GM18520 (cell line): ENCODE data around the gene NR2C1.
"Not testable (repeated sequence)": the region's sequence is repeated elsewhere in the genome, so short reads cannot be mapped to it uniquely, and the experiment has no call there.

Experiments used
- ATAC-seq: cut with Tn5 transposase; IDR thresholded peaks from one replicate; pipeline ENCODE4 v1.9.1; 2021; ENCODE audit not compliant: unreplicated experiment

The NR2C1 gene

DNA sequence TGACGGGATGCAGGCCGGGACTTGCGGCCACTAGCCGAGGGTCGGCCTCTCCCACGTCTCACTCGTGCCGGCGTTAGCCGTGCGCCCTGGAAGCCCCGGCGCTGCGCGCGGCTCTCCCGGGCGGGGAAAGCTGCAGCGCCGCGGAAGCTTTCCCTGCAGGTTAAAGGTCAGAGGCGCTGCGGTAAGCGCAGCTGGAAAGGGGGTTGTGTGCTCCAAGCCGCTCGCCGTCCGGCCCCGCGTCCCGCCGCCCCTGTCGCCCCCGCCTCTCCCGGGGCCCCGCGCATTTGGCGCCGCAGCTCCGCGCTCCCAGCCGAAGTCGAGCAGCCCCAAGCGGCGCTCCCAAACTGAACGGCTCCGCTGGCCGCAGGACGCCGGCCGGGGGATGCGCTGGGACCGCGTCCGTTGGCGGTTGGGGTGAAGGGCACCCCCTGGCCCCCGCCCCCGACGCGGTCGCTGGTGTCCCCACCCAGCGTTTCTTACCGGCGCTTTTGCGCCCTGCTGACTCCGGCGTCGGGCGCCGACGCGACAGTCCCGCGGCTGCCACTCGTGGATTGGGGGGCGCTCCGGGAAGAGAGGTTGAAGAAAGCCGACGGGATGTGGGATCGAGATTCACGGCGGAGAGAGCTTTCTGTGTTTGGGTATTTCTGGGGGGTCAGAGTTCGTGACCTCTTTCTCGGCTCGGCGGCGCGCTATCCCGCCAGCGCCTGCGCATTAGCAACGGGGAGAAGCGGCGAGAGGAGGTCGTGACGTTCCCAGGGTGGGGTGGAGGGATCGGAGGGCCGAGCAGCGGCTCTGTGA is at the start of gene NR2C1:
Gene NR2C1 (minus strand): TSS at position 719 of the 798 bp plus-strand sequence. CDS start 6,234 bp downstream, outside the sequence.
- peak; percentile 88 for ATAC-seq

- no peak for ATAC-seq
Measured at GRCh38 chr12:95118788-95119179, 45.4 kb upstream of the NR2C1 start.

DNA sequence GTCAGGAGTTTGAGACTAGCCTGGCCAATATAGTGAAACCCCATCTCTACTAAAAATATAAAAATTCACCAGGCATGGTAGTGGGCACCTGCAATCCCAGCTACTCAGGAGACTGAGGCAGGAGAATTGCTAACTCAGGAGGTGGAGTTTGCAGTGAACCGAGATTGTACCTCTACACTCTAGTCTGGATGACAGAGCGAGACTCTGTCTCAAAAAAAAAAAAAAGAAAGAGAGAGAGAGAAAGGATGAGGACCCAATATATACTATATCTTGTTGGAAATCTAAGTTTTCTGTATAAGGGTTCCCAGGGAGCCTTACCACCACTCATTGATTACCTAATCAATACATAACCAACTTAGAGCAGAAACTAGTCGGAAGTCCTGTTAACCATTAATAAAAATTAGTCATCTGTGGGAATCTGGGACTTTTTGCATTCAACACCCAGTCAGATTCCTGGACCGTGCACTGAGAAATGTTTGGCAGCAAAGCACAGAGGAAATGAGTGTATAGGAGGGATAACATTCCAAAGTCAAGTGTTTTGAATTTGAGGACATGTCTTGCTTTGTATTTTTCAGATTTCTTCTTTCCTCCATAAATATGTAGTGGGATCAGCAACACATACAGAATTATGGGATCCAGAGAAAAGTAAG is 44.8 kb upstream of the NR2C1 start:
- ATAC-seq = no peak

DNA sequence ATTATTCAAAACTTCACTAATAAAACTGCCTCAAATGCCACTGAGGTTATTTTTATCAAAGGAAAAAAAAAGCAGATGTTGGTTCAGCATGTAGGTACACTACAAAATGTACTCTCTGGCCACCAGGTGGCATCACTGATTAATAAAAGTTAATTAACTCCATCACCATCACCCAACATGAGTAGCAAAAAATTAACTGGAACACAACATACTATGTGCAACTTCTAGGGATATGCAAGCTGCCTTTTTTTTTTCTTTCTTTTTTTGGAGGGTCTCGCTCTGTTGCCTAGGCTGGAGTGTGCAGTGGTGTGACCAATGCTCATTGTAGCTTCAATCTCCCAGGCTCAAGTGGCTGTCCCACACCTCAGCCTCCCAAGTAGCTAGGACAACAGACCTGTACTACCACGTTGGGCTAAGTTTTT is 43.8 kb upstream of the NR2C1 start:
- ATAC-seq = peak; percentile 65

DNA sequence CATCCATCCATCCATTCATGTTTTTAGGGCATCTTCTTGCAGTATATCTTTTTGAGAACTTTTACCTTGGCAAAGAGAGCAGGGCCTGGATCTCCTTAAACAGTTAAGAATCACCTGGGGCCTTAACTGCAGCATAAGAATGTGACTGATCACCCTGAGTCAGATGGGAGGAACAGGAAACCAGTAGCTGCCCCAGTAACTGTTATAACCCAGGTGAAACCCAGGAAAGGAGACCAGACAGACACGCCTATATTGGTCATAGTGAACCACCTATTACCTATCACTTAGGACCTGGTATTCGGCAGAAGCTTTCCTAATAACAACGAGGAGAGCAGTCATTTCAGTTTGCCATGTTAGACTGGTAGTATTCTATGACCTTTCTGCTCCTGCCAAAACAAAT is 43.4 kb upstream of the NR2C1 start:
- peak; percentile 22 for ATAC-seq

- ATAC-seq = no peak
Measured at GRCh38 chr12:95116341-95116740, 42.9 kb upstream of the NR2C1 start.

GRCh38 chr12:95115641-95116040 is 42.2 kb upstream of the NR2C1 start:
- no peak for ATAC-seq

DNA sequence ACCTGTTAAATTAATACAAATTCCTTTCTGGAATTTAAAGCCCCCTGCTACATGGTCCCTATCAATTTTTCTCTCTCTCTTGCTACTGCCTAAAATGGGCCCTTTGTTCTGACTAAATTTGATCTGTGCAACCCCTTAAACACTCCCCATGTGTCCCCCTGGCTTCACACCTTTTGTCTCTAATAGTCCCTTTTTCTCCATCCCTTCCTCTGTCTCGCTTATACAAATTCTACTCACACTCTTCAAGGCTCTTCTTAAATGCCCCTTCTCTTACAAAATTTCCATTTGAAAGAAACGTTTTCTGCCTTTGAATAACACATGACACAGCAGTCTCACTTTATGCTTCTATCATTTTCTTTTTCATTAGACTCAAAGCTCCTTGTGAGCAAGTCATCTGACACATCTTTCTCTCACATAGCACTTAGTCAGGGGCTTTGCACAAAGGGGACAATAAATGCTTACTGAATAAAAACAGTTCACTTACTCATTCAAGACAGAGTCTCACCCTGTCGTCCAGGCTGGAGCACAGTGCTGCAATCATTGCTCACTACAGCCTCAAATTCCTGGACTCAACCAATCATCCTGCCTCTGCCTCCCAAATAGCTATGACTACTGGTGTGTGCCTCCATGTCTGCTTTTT is 41.5 kb upstream of the NR2C1 start:
- ATAC-seq = no peak

- ATAC-seq = no peak
Measured at GRCh38 chr12:95107362-95107761, 33.9 kb upstream of the NR2C1 start.

DNA sequence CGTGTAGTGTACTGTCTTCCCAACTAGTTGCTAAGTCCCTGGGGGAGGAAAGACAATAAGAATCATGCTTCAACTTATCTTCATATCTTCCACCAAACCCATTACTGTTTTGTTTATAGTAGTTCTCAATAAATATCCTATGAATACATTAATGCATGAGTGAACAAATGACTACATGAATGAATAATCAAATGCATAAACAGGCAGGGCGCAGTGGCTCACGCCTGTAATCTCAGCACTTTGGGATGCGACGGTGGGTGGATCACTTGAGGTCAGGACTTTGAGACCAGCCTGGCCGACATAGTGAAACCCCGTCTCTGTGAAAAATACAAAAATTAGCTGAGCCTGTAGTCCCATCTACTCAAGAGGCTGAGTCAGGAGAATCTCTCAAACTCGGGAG is 32.1 kb upstream of the NR2C1 start:
- no peak for ATAC-seq

DNA sequence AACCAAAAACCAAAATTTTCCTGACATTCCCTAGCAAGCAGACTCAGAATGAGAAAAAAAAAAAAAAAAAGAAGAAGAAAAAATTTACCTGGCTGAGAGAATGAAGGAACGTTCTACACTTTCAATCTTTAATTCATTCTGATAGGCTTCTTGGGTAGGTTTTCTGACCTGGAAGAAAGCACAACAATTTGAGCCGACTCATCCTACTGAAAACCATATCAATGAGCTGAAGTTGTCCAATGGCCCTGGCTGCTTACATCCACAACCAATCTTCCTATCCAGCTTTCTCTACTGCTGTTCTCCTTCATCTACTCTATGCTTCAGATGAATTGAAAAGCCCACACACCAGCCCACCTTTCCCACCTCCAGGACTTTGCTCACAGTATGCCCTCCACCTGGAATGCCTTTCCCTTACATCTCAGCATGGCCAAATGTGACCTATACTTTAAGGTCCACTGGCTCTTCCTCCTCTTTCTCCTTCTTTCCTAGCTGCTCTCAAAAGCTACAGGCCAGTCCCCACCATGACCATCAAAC is 31.6 kb upstream of the NR2C1 start:
- no peak for ATAC-seq

- ATAC-seq = peak; percentile 98
Measured at GRCh38 chr12:95102916-95103671, 29.7 kb upstream of the NR2C1 start.

GRCh38 chr12:95101957-95102356 is 28.5 kb upstream of the NR2C1 start:
- not testable (repeated sequence) for ATAC-seq

GRCh38 chr12:95100264-95101190 is 27.1 kb upstream of the NR2C1 start:
- no peak for ATAC-seq

DNA sequence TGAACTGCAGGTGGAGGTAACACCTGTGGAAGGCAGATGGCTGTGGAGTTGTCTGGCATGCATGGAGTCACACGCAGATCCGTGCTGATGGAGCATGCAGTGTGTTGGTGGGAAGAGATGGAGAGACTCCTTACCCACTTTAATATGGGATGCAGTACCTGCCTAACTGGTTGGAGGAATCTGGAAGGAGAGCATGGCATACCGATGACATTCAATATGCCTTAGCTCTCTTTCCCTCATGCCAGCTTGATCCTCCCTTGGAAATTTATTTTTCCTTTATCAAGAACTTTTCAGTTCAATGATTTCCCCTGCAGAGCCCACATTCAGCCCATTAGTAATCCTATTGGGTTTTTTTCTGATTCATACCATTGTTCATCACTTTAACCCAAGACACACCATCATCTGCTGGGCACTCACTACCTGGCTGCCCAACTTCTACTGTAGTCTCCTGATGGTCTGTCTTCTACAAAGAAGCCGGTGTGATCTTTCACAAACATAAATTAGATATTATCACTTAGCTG is 25.9 kb upstream of the NR2C1 start:
- ATAC-seq = no peak

DNA sequence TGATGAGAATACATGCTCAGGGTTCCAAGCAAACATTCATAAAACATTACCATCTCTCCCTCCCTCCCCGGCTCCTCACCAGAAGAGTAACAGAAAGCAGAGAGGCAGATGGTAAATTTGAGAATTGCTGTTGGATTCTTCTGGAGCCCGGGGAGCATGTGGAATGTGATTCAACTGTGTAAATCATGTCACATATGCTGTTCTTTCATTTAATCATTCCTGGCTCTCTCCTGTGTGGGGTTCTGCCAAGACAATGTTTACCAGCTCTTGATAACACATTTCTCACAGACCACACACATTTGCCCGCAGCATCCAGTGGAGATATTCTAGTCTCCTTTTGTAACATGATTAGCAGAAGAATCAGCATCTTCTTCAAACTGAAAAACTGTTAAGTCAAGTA is 23.4 kb upstream of the NR2C1 start:
- ATAC-seq = no peak

GRCh38 chr12:95096378-95096777 is 23.0 kb upstream of the NR2C1 start:
- no peak for ATAC-seq

GRCh38 chr12:95095866-95096265 is 22.4 kb upstream of the NR2C1 start:
- not testable (repeated sequence) for ATAC-seq

GRCh38 chr12:95089462-95089861 is 16.0 kb upstream of the NR2C1 start:
- ATAC-seq = no peak

- no peak for ATAC-seq
Measured at GRCh38 chr12:95088379-95088778, 15.0 kb upstream of the NR2C1 start.
